Skeletal muscle tissue (tissue), 4 donors: Measurements from ENCODE around the gene POU6F2. TPM values are rescaled to one million over a fixed set of nuclear protein-coding genes. Genes with fewer than 3 reads are reported as not detected.

Experiments used
- H3K27ac ChIP-seq: one replicate; pipeline ENCODE4 v1.7.0; 2013; ENCODE audit warnings: mild to moderate bottlenecking, low read depth, low read length, inconsistent platforms
- H3K27me3 ChIP-seq, 3 donors: one replicate each; pipeline ENCODE4 v1.7.0; 2013; ENCODE audit warnings: low read length in 3 of 3; ENCODE audit not compliant: control insufficient read depth in 3 of 3, insufficient read depth in 3 of 3
- H3K36me3 ChIP-seq, 3 donors: one replicate each; pipeline ENCODE4 v1.7.0; 2013; ENCODE audit warnings: low read length in 3 of 3; ENCODE audit not compliant: control insufficient read depth in 3 of 3, insufficient read depth in 3 of 3
- H3K4me1 ChIP-seq, 3 donors: one replicate each; pipeline ENCODE4 v1.7.0; 2013; ENCODE audit warnings: low read length in 3 of 3, mild to moderate bottlenecking in 3 of 3; ENCODE audit not compliant: control insufficient read depth in 3 of 3, insufficient read depth in 3 of 3
- H3K4me3 ChIP-seq, 3 donors: one replicate each; pipeline ENCODE4 v1.7.0; 2013; ENCODE audit warnings: low read length in 3 of 3
- H3K9ac ChIP-seq, 3 donors: one replicate each; pipeline ENCODE4 v1.7.0; 2013; ENCODE audit warnings: low read length in 3 of 3, mild to moderate bottlenecking in 3 of 3, moderate library complexity in 2 of 3, low read depth in 1 of 3
- H3K9me3 ChIP-seq, 3 donors: one replicate each; pipeline ENCODE4 v1.7.0; 2013; ENCODE audit warnings: low read length in 3 of 3; ENCODE audit not compliant: control insufficient read depth in 3 of 3
- total RNA-seq: library from RNA; depleted of rRNA; stranded (reverse); fragments of >200 nt; gene quantifications from one replicate; pipeline ENCODE4 v1.2.3, GENCODE V29; 2014
- donor health status: Osteomylitis.

The POU6F2 gene
- total RNA-seq, 1 donor from 2014 or later: not detected

DNA sequence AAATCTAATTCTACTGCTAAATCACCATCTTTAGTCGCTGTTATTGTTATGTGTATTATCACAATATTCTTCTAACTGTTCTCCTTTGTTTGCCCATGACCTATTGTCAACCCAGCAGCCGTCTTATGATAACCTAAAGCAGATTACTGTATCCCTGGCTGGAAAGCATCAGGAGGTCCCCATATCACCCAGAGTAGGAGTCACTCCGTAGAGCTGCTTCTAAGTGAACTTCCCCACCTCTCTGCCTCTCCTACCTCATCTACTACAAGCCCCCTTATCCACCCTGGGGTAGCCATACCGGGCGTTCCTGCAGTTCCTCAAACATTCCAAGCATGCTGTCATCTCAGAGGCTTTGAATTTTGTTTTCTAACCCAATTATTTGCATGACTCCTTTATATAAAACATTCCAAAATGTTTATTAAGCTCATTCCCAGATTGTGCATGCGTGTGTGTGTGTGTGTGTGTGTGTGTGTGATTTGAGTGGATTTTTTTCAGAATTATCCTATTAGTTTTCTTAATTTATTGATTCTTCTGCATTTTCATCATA is 39.7 kb downstream of the POU6F2 start:
- no peaks in the 10 kb centered on the region for H3K27me3 ChIP-seq
- H3K36me3 ChIP-seq: no peaks in the 10 kb centered on the region
- no peaks in the 10 kb centered on the region for H3K9me3 ChIP-seq
- H3K9ac ChIP-seq: no peak overlapping the region
- no peaks in the 10 kb centered on the region for H3K4me1 ChIP-seq
- H3K27ac ChIP-seq: no peak overlapping the region
- H3K4me3 ChIP-seq: no peak overlapping the region

- H3K4me1 ChIP-seq: no peaks in the 10 kb centered on the region
- H3K27ac ChIP-seq: no peak overlapping the region
- no peak overlapping the region for H3K9ac ChIP-seq
- H3K36me3 ChIP-seq: no peaks in the 10 kb centered on the region
- no peak overlapping the region for H3K4me3 ChIP-seq
- no peaks in the 10 kb centered on the region for H3K27me3 ChIP-seq
- peaks cover 0 to 6% (median 0%) of the 10 kb centered on the region in 3 donors for H3K9me3 ChIP-seq
These were observed 45.1 kb downstream of the POU6F2 start for GRCh38 chr7:39022796-39023195.

- Histone ChIP-seq H3K4me3 (no peak overlapping the region), H3K27me3 (no peaks in the 10 kb centered on the region), H3K27ac (no peak overlapping the region), H3K4me1 (no peaks in the 10 kb centered on the region), H3K36me3 (no peaks in the 10 kb centered on the region), H3K9ac (no peak overlapping the region), H3K9me3 (peaks cover 0 to 6% (median 0%) of the 10 kb centered on the region in 3 donors)
These were observed 49.8 kb downstream of the POU6F2 start for GRCh38 chr7:39027491-39027890.

DNA sequence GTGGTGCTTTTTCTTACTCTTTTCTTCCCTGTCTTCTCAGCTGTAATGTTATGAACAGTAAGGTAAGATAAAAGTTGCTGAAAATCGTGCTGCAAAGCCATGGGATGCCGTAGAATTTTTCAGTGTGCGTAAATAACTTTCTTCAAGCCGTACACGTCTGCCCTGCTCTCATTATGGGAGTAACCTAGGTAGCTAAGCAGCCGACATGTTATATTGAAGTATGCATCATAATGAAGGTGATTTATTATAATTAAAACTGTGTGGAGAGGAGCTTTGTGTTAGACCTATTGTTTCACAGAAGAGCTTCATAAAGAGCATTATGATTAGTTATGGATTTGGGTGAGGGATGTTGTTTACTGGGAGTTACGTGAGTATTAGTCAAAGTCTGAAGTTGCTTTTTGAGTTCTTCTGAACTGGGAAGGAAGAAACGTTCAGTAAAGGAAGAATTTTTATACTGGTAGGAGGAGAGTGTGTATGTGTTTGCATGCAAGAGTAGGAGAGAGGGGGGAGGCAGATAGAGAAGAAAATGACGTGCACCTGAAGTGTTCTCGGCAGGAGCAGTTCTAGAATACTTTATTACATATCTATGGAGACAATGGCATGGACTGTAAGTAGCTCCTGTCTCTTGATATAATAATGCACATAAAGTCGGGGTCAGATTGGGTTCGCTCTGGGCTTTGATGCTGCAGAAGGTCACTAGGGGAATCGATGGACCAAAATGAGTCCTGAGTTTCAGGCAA is 56.3 kb downstream of the POU6F2 start:
- H3K4me3 ChIP-seq: no peak overlapping the region
- no peak overlapping the region for H3K27ac ChIP-seq
- H3K27me3 ChIP-seq: no peaks in the 10 kb centered on the region
- H3K36me3 ChIP-seq: no peaks in the 10 kb centered on the region
- no peaks in the 10 kb centered on the region for H3K9me3 ChIP-seq
- no peaks in the 10 kb centered on the region for H3K4me1 ChIP-seq
- no peak overlapping the region for H3K9ac ChIP-seq

- Histone ChIP-seq H3K4me1 (no peaks in the 10 kb centered on the region), H3K9ac (no peak overlapping the region), H3K9me3 (no peaks in the 10 kb centered on the region), H3K36me3 (no peaks in the 10 kb centered on the region), H3K4me3 (no peak overlapping the region), H3K27me3 (no peaks in the 10 kb centered on the region), H3K27ac (no peak overlapping the region)
These were observed 57.4 kb downstream of the POU6F2 start for GRCh38 chr7:39035156-39035555.

DNA sequence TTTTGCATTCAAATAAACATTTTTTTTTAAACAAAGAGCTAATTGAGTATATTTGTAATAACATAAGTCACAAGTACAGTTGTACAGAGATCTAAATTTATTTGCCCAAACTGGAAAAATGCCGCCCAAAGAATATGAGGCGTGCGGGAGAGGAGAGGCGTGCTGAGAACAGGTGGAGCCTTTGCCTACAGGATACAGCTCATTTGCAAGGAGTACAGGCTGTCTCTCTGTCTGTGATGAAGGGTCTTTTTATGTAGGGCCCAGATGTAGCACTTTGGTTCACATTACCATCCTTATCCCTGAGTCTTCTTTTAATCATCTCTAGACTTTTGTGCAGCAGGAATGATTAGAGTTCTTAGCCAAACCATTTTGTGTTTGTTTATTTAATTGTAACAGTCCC is 58.2 kb downstream of the POU6F2 start:
- Histone ChIP-seq H3K27me3 (no peaks in the 10 kb centered on the region), H3K36me3 (no peaks in the 10 kb centered on the region), H3K4me1 (no peaks in the 10 kb centered on the region), H3K4me3 (no peak overlapping the region), H3K27ac (no peak overlapping the region), H3K9ac (no peak overlapping the region), H3K9me3 (no peaks in the 10 kb centered on the region)

DNA sequence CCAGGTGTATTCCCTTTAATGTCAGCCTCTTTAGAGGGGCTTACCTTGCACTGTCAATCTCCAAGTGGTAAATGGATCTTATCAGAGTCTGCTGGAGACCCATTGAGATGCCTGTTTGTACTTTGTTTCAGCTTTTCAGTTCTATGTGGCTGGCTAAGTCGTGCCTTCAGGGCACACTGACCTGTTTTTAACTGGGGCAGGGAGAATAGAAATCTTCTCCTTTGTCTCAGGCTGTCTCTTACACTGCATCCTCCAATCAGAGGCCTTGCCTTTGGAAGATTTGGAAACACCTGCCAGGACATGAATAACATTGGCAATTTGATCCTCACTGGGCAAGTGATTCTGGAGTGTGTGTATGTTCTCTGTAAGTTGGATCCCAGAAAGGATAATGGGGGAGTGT is 65.0 kb downstream of the POU6F2 start:
- no peaks in the 10 kb centered on the region for H3K36me3 ChIP-seq
- H3K9me3 ChIP-seq: no peaks in the 10 kb centered on the region
- H3K9ac ChIP-seq: no peak overlapping the region
- H3K27me3 ChIP-seq: no peaks in the 10 kb centered on the region
- no peak overlapping the region for H3K4me3 ChIP-seq
- H3K4me1 ChIP-seq: no peaks in the 10 kb centered on the region
- H3K27ac ChIP-seq: no peak overlapping the region

GRCh38 chr7:39043531-39043930 is 65.8 kb downstream of the POU6F2 start:
- Histone ChIP-seq H3K27me3 (no peaks in the 10 kb centered on the region), H3K4me1 (no peaks in the 10 kb centered on the region), H3K9ac (no peak overlapping the region), H3K36me3 (no peaks in the 10 kb centered on the region), H3K27ac (no peak overlapping the region), H3K9me3 (no peaks in the 10 kb centered on the region), H3K4me3 (no peak overlapping the region)

DNA sequence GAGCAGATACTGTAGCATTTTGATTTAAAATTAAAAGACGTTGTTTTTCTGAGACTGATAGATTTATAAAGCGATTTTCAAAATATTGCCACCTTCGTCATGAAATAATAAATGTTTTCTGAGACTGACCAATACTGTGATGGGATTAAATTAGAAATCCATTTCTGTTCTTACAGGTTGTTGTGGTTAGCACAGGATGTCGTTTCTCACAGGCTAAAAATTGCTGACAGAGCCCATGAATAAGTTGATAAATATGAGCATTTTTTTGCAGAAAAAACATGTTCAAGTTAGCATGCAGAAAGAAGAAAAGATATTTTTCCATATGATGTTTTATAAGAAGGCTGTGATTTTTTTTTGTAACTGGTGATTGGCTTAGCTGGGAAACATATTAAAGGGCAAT is 66.8 kb downstream of the POU6F2 start:
- no peaks in the 10 kb centered on the region for H3K9me3 ChIP-seq
- H3K4me3 ChIP-seq: no peak overlapping the region
- no peaks in the 10 kb centered on the region for H3K27me3 ChIP-seq
- H3K9ac ChIP-seq: no peak overlapping the region
- H3K36me3 ChIP-seq: no peaks in the 10 kb centered on the region
- no peaks in the 10 kb centered on the region for H3K4me1 ChIP-seq
- no peak overlapping the region for H3K27ac ChIP-seq

DNA sequence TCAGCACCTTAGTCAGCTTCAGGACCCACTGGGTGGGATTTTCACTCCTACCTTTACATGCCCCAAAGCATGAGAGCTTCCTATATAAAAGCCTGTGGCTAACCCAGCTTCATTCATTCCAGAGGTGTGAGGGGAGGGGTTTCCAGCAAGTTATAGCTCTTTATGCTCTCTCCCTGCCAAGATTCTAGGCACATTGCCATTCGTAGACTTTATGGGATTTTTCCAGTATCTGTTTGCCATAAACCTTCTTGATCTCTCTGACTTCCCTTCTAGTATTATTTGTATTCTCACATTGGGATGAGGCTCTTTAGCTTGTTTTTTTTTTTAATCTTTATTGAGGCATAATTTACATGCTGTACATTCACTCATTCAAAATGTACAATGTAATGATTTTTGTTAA is 67.5 kb downstream of the POU6F2 start:
- Histone ChIP-seq H3K9me3 (no peaks in the 10 kb centered on the region), H3K4me3 (no peak overlapping the region), H3K36me3 (no peaks in the 10 kb centered on the region), H3K27ac (no peak overlapping the region), H3K4me1 (no peaks in the 10 kb centered on the region), H3K9ac (no peak overlapping the region), H3K27me3 (no peaks in the 10 kb centered on the region)
